Tibial nerve (tissue), 4 donors: Measurements from ENCODE around the gene OR6B2. TPM values are rescaled to one million over a fixed set of nuclear protein-coding genes. Genes with fewer than 3 reads are reported as not detected.

Experiments used
- DNase-seq, 2 donors: peaks; one replicate each; pipeline ENCODE4 v3.0.0-alpha.2; 2019; ENCODE audit warnings: low spot score in 2 of 2
- H3K27ac ChIP-seq, 4 donors: fragments of 200-600 bp; sonication (generic) in 3 of 4; one replicate each; pipeline ENCODE4 v1.5.1; 2017 to 2019; ENCODE audit warnings: mild to moderate bottlenecking in 1 of 4
- H3K27me3 ChIP-seq, 2 donors: fragments of 200-600 bp; sonication (generic) in 1 of 2; one replicate each; pipeline versions ENCODE4 v1.5.1 to v1.6.0; 2017 to 2019
- H3K36me3 ChIP-seq, 3 donors: fragments of 200-600 bp; sonication (generic); one replicate each; pipeline ENCODE4 v1.5.1; 2018 to 2019
- H3K4me1 ChIP-seq, 4 donors: fragments of 200-600 bp; sonication (generic) in 3 of 4; one replicate each; pipeline ENCODE4 v1.5.1; 2017 to 2019
- H3K4me3 ChIP-seq, 4 donors: fragments of 200-600 bp; sonication (generic) in 3 of 4; one replicate each; pipeline ENCODE4 v1.5.1; 2017 to 2019; ENCODE audit warnings: mild to moderate bottlenecking in 1 of 4, moderate library complexity in 1 of 4
- H3K9me3 ChIP-seq, 4 donors: fragments of 200-600 bp; sonication (generic) in 3 of 4; one replicate each; pipeline ENCODE4 v1.5.1; 2017 to 2019
- EP300 ChIP-seq, 2 donors: sonication (generic); formaldehyde crosslinking; IDR thresholded peaks; one replicate each; pipeline ENCODE4 v1.6.1; 2017; ENCODE audit warnings: antibody characterized with exemption in 2 of 2, mild to moderate bottlenecking in 1 of 2
- POLR2A ChIP-seq, 2 donors: fragments of 450-650 bp; IDR thresholded peaks; one replicate each; pipeline ENCODE4 v1.6.1; 2017; ENCODE audit warnings: antibody characterized with exemption in 2 of 2, mild to moderate bottlenecking in 2 of 2, moderate library complexity in 2 of 2
- WGBS, 2 donors: methylation state at CpG; one replicate each; pipeline ENCODE4 v1.1.5; 2018; 5-methylcytosine and 5-hydroxymethylcytosine counted together
- total RNA-seq, 4 donors: library from RNA; depleted of rRNA; stranded (reverse); fragments of >200 nt; gene quantifications; one replicate each; pipeline ENCODE4 v1.1.0, GENCODE V29; 2016
- TF ChIP-seq, protein P1 (sequence below), 5 experiments: fragments of 200-600 bp in 3 of 5; fragments of 450-650 bp in 2 of 5; sonication (generic) in 3 of 5; IDR thresholded peaks; one replicate each; pipeline ENCODE4 v1.5.1; 2016 to 2019; ENCODE audit warnings: antibody characterized with exemption in 5 of 5, mild to moderate bottlenecking in 3 of 5, moderate library complexity in 2 of 5

OR6B2 gene
- total RNA-seq, 4 donors from 2014 or later = 2.7 to 5.7 (median 3.1) TPM

DNA sequence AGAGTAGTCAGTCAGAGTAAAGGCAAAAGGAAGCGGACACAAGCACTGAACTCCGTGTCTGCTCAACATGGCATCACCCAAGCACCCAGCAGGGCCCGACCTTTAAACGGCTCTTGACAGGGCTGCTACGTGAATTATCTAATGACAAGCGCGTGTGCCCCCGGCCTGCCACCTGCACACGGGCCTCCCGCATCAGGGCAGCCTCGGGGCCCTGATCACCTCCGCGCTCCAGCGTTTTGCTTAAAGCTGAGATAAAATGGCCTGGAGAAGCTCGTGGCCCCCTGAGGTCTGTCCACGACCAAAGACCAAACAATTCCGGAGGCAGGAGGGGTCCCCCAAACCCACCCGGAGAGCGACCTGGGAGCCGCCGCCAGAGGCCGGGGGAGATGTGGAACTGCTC, 5.5 kb downstream of the OR6B2 start:
- H3K4me3 ChIP-seq = peak overlapping the region; percentile 69 to 91 (median 86)
- 0 to 1% methylated on average over 15 to 22 of the region's 22 CpGs for whole genome bisulfite sequencing, 2 donors
- no peak for TF ChIP-seq POLR2A (IDR thresholded peaks at IDR 0.05)
- TF ChIP-seq, protein P1, sequence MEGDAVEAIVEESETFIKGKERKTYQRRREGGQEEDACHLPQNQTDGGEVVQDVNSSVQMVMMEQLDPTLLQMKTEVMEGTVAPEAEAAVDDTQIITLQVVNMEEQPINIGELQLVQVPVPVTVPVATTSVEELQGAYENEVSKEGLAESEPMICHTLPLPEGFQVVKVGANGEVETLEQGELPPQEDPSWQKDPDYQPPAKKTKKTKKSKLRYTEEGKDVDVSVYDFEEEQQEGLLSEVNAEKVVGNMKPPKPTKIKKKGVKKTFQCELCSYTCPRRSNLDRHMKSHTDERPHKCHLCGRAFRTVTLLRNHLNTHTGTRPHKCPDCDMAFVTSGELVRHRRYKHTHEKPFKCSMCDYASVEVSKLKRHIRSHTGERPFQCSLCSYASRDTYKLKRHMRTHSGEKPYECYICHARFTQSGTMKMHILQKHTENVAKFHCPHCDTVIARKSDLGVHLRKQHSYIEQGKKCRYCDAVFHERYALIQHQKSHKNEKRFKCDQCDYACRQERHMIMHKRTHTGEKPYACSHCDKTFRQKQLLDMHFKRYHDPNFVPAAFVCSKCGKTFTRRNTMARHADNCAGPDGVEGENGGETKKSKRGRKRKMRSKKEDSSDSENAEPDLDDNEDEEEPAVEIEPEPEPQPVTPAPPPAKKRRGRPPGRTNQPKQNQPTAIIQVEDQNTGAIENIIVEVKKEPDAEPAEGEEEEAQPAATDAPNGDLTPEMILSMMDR (IDR thresholded peaks at IDR 0.05) = no peak
- H3K27ac ChIP-seq = peak overlapping the region; percentile 80 to 98 (median 95)
- H3K27me3 ChIP-seq = no peaks in the 10 kb centered on the region
- H3K4me1 ChIP-seq = peaks cover 0 to 39% (median 8%) of the 10 kb centered on the region in 4 donors
- H3K36me3 ChIP-seq = peaks cover 0 to 18% (median 12%) of the 10 kb centered on the region in 3 donors
- H3K9me3 ChIP-seq = no peaks in the 10 kb centered on the region
- DNase-seq = no peak

DNA sequence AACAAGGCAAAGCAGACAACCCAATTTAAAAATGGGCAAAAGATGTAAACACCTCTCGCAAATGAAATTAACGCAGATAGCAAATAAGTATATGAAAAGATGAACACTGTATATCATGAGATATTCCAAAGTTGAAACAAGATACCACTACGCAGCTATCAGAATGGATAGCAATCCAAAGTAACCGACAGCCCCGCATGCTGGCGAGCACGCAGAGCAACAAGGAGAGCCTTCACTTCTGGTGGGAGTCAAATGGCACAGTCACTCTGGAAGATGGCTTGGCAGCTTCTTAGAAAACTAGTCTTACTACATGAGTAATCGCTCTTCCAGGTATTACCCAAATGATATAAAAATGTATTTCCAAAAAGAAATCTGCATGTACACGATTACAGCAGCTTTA, 6.4 kb downstream of the OR6B2 start:
- Histone ChIP-seq H3K4me3 (peak overlapping the region in 1 of 4 donors; percentile 91), H3K27ac (no peak overlapping the region), H3K9me3 (no peaks in the 10 kb centered on the region), H3K36me3 (peaks cover 0 to 23% (median 12%) of the 10 kb centered on the region in 3 donors), H3K4me1 (peaks cover 0 to 39% (median 8%) of the 10 kb centered on the region in 4 donors), H3K27me3 (no peaks in the 10 kb centered on the region)
- no peak for TF ChIP-seq EP300 (IDR thresholded peaks at IDR 0.05)
- TF ChIP-seq POLR2A (IDR thresholded peaks at IDR 0.05) = no peak
- TF ChIP-seq, protein P1 (IDR thresholded peaks at IDR 0.05) = no peak
- no peak for DNase-seq
- 68 to 74% methylated on average over 9 of the region's 9 CpGs for WGBS, 2 donors

DNA sequence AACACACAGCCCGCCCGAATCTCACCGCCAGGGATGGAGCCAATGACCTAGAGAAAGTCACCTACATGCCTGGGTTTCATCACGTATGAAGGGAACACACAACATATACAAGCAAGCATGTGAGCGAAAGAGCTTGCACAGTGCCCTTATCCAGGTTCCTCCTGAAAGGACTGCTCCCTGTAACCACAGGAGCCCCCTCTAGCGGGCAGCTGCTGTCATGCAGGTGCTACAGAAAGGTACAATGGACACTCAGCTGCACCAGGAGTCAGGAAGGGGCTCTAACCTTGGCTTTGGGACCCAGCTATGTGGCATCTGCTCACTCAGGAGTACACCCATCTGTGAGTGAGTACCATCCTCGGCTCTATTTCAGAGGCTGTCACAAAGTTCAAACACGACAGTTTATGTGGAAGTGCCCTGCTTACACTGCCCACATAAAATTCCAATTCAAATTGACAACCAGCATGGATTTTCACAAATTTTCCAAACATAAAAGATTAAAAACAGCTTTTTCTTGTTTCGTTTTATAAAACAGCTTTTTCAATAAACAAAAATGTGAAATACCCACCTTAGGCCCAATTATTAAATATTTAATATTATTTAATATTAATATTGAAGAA, 8.6 kb downstream of the OR6B2 start:
- H3K9me3 ChIP-seq = no peaks in the 10 kb centered on the region
- peaks cover 0 to 45% (median 27%) of the 10 kb centered on the region in 3 donors for H3K36me3 ChIP-seq
- H3K4me3 ChIP-seq = no peak overlapping the region
- no peak for TF ChIP-seq EP300 (IDR thresholded peaks at IDR 0.05)
- TF ChIP-seq, protein P1 (IDR thresholded peaks at IDR 0.05) = peak; percentile 52 to 63 (median 59)
- TF ChIP-seq POLR2A (IDR thresholded peaks at IDR 0.05) = no peak
- peak; percentile 51 to 68 for DNase-seq
- no peak overlapping the region for H3K27ac ChIP-seq
- H3K27me3 ChIP-seq = no peaks in the 10 kb centered on the region
- H3K4me1 ChIP-seq = peaks cover 0 to 39% (median 8%) of the 10 kb centered on the region in 4 donors
- WGBS, 2 donors = 57 to 62% methylated on average over 9 of the region's 9 CpGs

DNA sequence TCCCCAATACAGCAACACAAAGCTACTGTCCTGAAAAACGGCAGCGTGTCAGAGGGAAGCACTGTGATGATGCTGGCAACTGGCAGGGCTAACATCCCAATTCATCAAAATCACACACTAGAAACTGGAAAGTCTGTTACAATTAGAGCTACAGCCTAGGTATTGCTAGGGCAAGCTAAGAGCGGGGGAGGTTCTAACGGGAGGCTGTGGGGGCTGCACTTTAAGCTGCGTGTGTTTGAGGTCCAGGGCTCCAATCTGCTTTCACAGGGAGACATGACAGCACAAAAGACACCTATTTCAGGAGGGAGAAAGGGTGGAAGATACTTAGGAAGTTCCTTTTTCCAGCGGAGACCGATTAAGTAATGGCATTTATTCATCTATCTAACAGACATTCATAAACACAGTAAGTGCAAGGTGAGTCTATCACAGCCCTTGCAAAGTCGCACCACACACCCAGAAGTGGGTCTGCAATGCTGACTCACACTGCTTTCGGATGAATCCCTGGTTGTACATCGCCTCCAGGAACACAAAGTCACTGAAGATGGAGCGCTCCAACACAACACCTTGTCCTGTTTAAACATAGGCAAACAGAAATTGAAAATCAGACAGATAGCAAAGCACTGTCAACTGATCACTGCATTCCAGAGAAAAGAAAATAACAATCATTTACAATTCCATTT, 12.0 kb downstream of the OR6B2 start:
- peaks cover 0 to 79% (median 45%) of the 10 kb centered on the region in 3 donors for H3K36me3 ChIP-seq
- H3K9me3 ChIP-seq = no peaks in the 10 kb centered on the region
- no peaks in the 10 kb centered on the region for H3K27me3 ChIP-seq
- H3K27ac ChIP-seq = no peak overlapping the region
- no peak for DNase-seq
- no peak overlapping the region for H3K4me3 ChIP-seq
- TF ChIP-seq EP300 (IDR thresholded peaks at IDR 0.05) = no peak
- TF ChIP-seq POLR2A (IDR thresholded peaks at IDR 0.05) = no peak
- TF ChIP-seq, protein P1 (IDR thresholded peaks at IDR 0.05) = no peak
- 91 to 92% methylated on average over 11 of the region's 11 CpGs for WGBS, 2 donors
- H3K4me1 ChIP-seq = peaks cover 0 to 21% (median 0%) of the 10 kb centered on the region in 4 donors

DNA sequence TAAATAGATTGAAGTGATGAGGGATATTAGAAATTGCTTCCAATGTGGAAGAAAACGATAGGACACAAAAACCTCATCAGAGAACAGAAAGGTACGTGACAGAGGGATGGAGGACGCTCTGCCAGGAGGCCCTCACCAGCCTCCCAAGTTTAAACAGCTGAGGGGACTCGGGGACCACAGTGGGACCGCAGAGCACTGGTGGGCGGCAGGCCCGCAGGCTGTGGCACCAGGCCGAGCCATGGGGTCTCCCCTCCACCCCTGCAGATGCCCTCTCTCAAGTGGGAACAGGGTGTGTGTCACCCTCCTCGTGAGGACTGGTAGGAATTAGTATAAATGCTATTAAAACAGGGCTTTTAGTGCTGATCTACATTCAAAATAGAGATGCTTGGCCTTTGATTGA, 15.9 kb downstream of the OR6B2 start:
- Histone ChIP-seq H3K4me3 (no peak overlapping the region), H3K27me3 (no peaks in the 10 kb centered on the region), H3K9me3 (no peaks in the 10 kb centered on the region), H3K27ac (no peak overlapping the region), H3K36me3 (peaks cover 0 to 96% (median 36%) of the 10 kb centered on the region in 3 donors), H3K4me1 (no peaks in the 10 kb centered on the region)
- 91 to 92% methylated on average over 9 of the region's 9 CpGs for WGBS, 2 donors
- TF ChIP-seq EP300 (IDR thresholded peaks at IDR 0.05) (no peak), POLR2A (IDR thresholded peaks at IDR 0.05) (no peak)
- TF ChIP-seq, protein P1 (IDR thresholded peaks at IDR 0.05) = no peak
- no peak for DNase-seq
